RWPE2 (cell line): ENCODE results near the gene PRELID3B.
A peak's percentile ranks its signal among the peaks of the same experiment; 100 is the strongest.

Experiments
- ATAC-seq: fragments of 200-7000 bp; cut with Tn5 transposase; 3 replicates; pipeline ENCODE4 v1.9.1; 2021; ENCODE audit warnings: low read depth
- DNase-seq: peaks from one replicate; pipeline ENCODE4 v3.0.0-alpha.2; 2020; ENCODE audit warnings: low spot score
- H3K27ac ChIP-seq: fragments of 450-650 bp; 2 replicates; pipeline ENCODE4 v1.5.1; 2017; ENCODE audit warnings: mild to moderate bottlenecking; ENCODE audit not compliant: poor library complexity, severe bottlenecking
- H3K27me3 ChIP-seq: fragments of 250-450 bp; sonication (Bioruptor Pico); 2 replicates; pipeline ENCODE4 v1.5.1; 2021; ENCODE audit warnings: mild to moderate bottlenecking, moderate library complexity; ENCODE audit not compliant: insufficient read depth, poor library complexity, severe bottlenecking
- H3K36me3 ChIP-seq: fragments of 250-450 bp; sonication (Bioruptor Pico); 2 replicates; pipeline ENCODE4 v1.5.1; 2020; ENCODE audit warnings: low read depth, mild to moderate bottlenecking, moderate library complexity
- H3K4me1 ChIP-seq: fragments of 250-450 bp; sonication (Bioruptor Pico); 2 replicates; pipeline ENCODE4 v1.5.1; 2021; ENCODE audit warnings: mild to moderate bottlenecking, moderate library complexity; ENCODE audit not compliant: insufficient read depth, poor library complexity, severe bottlenecking
- H3K4me3 ChIP-seq: fragments of 250-450 bp; sonication (Bioruptor Pico); 2 replicates; pipeline ENCODE4 v1.5.1; 2021; ENCODE audit warnings: mild to moderate bottlenecking, moderate library complexity; ENCODE audit not compliant: severe bottlenecking
- H3K9me3 ChIP-seq: fragments of 250-450 bp; sonication (Bioruptor Pico); 2 replicates; pipeline ENCODE4 v1.5.1; 2021; ENCODE audit warnings: mild to moderate bottlenecking, moderate library complexity; ENCODE audit not compliant: severe bottlenecking
- TF ChIP-seq, protein P1 (sequence below): fragments of 450-650 bp; IDR thresholded peaks from one replicate; pipeline ENCODE4 v1.5.1; 2017; ENCODE audit warnings: mild to moderate bottlenecking, moderate library complexity; ENCODE audit not compliant: poor library complexity, severe bottlenecking

PRELID3B gene

GRCh38 chr20:59000326-59000725, 42.3 kb downstream of the PRELID3B start:
- Histone ChIP-seq H3K4me1 (no peaks in the 10 kb centered on the region), H3K9me3 (no peaks in the 10 kb centered on the region)
- no peak for ATAC-seq

DNA sequence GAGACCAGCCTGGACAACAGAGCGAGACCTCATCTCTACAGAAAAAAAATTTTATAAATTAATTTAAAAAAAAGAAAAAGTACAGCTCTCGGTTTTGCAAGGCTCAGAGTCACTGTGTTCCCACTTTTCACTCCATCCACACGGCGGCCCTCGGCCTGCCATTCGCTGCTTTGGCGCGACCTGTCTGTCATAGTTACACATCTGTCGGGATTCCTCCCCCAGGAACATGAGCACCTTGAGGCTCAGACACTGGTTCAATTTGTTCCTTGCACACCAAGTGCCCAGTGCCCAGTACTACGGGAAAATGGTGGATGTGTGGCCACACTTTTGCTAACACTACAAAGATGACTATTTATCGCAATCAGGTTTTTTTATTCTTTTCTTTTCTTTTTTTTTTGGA, 43.9 kb downstream of the PRELID3B start:
- Histone ChIP-seq H3K9me3 (no peaks in the 10 kb centered on the region), H3K4me1 (no peaks in the 10 kb centered on the region), H3K27me3 (no peaks in the 10 kb centered on the region), H3K27ac (no peak overlapping the region), H3K4me3 (no peak overlapping the region), H3K36me3 (peaks cover 96% of the 10 kb centered on the region)
- ATAC-seq (no peak), DNase-seq (peak; percentile 74)
- TF ChIP-seq, protein P1, sequence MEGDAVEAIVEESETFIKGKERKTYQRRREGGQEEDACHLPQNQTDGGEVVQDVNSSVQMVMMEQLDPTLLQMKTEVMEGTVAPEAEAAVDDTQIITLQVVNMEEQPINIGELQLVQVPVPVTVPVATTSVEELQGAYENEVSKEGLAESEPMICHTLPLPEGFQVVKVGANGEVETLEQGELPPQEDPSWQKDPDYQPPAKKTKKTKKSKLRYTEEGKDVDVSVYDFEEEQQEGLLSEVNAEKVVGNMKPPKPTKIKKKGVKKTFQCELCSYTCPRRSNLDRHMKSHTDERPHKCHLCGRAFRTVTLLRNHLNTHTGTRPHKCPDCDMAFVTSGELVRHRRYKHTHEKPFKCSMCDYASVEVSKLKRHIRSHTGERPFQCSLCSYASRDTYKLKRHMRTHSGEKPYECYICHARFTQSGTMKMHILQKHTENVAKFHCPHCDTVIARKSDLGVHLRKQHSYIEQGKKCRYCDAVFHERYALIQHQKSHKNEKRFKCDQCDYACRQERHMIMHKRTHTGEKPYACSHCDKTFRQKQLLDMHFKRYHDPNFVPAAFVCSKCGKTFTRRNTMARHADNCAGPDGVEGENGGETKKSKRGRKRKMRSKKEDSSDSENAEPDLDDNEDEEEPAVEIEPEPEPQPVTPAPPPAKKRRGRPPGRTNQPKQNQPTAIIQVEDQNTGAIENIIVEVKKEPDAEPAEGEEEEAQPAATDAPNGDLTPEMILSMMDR: no peak

More at GRCh38 chr20:59000326-59000725, 42.3 kb downstream of the PRELID3B start:
- no peak overlapping the region for H3K27ac ChIP-seq
- H3K27me3 ChIP-seq: no peaks in the 10 kb centered on the region
- no peak for DNase-seq
- no peak overlapping the region for H3K4me3 ChIP-seq
- peaks cover 96% of the 10 kb centered on the region for H3K36me3 ChIP-seq
- TF ChIP-seq, protein P1: no peak

- ATAC-seq: 0 out of 3 replicates have a peak, but pooled peaks have one; percentile 1
- Histone ChIP-seq H3K4me1 (no peaks in the 10 kb centered on the region), H3K27me3 (no peaks in the 10 kb centered on the region), H3K4me3 (no peak overlapping the region), H3K27ac (no peak overlapping the region), H3K9me3 (no peaks in the 10 kb centered on the region), H3K36me3 (peaks cover 98% of the 10 kb centered on the region)
- TF ChIP-seq, protein P1: no peak
- peak; percentile 69 for DNase-seq
Observed at GRCh38 chr20:58997141-58997770, 45.3 kb downstream of the PRELID3B start.

- TF ChIP-seq, protein P1: no peak
- H3K9me3 ChIP-seq: no peaks in the 10 kb centered on the region
- no peaks in the 10 kb centered on the region for H3K4me1 ChIP-seq
- DNase-seq: no peak
- ATAC-seq: no peak
- H3K4me3 ChIP-seq: no peak overlapping the region
- no peaks in the 10 kb centered on the region for H3K27me3 ChIP-seq
- peaks cover 100% of the 10 kb centered on the region for H3K36me3 ChIP-seq
- H3K27ac ChIP-seq: no peak overlapping the region
Observed at GRCh38 chr20:58996226-58996611, 46.4 kb downstream of the PRELID3B start.
